ENCODE data around the gene SLIT3.

Gene SLIT3

GRCh38 chr5:169085636-169086035, 215.3 kb downstream of the SLIT3 start:
- no peak for DNase-seq

GRCh38 chr5:169085212-169085611, 215.7 kb downstream of the SLIT3 start:
- no peak for DNase-seq

DNA sequence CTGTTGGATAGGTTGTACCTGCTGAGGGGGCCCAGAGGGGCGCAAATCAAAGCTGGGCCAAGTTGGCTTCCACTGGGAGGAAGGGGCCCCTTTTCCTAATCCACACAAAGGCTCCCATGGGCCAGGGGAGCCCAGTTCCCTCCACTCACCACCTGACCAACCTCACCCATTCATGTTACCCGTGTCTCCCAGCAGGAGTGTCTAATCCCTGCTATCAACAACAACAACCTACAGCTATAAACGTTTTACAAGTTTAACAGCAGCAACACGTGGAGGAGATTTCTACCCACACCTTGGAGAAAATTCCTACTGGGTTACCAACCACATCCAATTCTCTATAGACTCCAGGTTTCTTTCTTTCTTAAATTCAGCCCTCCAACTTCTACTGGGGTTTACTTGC, 216.2 kb downstream of the SLIT3 start:
- no peak for DNase-seq

DNA sequence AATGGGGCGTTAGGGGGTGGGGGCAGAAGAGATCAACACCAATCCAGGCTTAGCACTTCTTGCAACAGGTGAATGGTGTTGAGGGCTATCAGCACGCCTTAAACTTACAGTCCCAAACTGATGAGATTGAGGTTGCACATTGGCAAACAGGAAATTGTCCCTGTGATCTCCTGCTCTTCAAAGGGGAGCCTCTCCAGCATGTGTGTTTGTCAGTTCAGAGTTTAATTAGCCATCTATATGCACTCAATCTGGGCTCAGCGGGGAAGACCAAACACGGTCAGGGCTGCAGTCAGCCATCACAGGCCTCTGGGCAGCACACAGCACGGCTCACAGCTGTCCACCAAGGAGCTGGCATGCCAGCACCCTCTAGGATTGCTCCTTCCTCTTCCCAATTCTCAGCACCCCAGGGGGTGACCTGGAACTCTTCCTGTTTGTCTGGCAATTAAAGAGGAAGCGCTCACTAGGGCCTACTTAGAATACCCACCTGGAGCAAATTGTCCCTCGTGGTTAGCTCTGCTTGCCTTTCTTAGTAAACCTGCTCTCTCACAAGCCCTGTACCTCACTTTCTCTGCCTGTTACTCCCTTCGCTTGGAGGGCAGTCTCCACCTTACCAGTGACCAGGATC, 217.4 kb downstream of the SLIT3 start:
- no peak for DNase-seq

DNA sequence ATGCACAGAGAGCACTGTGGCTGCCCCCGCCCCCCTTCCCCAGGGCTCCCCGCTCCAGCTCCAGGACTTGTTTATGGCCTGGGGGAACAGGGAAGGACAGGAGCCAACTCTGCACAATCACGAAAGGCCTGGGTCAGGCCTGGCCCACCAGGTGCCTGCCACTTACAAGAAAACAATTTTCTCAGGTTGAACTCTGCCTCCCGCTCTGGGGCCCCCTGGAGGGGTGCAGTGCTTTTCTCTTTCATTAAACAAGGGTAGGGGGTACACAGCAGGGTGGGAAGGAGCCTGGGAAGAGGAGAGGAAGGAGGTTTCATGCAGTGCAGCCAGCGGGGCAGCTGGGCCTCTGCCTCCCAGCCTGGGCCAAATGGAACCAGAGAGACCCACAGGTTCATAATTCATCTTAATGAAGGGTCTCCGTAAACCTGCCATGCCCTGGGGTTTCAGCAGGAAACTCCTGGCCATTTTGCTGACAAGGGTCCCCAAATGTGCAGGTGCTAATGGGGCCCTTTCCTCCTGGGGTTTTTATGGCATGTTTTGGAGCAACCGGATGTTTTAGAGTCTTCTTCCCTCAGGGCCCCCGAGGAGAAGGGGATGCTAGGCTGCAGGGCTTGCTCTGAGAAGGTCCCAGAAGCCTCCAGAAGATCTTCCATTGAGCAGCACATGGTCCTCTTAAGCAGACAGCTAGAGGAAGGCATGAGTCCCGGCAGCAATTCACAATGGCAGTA, 219.8 kb downstream of the SLIT3 start:
- DNase-seq, result no peak

- no peak for DNase-seq
These were observed 220.5 kb downstream of the SLIT3 start for GRCh38 chr5:169080448-169080911.

DNA sequence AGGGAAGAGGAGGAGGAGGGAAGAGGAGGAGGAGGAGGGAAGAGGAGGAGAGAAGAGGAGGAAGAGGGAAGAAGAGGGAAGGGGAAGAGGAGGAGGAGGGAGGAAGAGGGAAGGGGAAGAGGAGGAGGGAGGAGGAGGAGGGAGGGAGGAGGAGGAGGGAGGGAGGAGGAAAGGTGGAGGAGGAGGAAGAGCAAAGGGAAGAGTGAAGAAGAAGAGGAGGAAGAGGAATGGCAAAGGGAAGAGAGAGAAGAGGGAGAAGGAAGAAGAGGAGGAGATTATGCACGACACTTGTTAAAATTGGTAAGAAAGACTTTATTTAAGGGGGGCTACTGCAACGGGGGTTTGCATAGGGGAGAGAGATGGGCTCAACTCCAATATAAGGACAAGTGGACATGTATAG, 221.2 kb downstream of the SLIT3 start:
- DNase-seq, result no peak

GRCh38 chr5:169074839-169075238, 226.1 kb downstream of the SLIT3 start:
- DNase-seq, result no peak

- DNase-seq, result no peak
These were observed 228.7 kb downstream of the SLIT3 start for GRCh38 chr5:169072233-169072632.

- DNase-seq, result no peak
These were observed 230.5 kb downstream of the SLIT3 start for GRCh38 chr5:169070413-169070812.

- DNase-seq, result no peak
These were observed 233.2 kb downstream of the SLIT3 start for GRCh38 chr5:169067751-169068173.

DNA sequence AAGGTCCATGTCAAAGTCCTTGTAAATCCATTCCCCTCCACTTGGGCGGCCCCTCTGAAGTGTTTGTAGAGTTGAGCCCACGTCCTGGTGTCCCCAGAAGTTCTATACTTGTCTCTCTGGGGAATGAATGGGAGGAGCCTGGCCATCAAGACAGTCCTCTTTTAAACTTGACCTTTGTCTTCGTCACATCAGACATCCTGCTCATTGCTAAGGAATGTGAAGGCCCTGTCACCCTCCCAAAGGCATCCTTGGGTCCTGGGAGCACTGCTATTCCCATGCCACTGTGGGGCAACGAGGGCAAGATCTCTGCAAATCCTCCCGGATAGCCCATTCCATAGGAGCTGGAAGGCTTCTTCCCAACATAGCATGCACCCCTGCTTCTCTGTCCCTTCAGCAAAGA, 235.5 kb downstream of the SLIT3 start:
- DNase-seq, result no peak

GRCh38 chr5:169064093-169064492, 236.8 kb downstream of the SLIT3 start:
- peak in 3 of 56 donors; percentile 2 to 7 (median 4) for DNase-seq

- no peak for DNase-seq
These were observed 237.5 kb downstream of the SLIT3 start for GRCh38 chr5:169063316-169063953.

DNA sequence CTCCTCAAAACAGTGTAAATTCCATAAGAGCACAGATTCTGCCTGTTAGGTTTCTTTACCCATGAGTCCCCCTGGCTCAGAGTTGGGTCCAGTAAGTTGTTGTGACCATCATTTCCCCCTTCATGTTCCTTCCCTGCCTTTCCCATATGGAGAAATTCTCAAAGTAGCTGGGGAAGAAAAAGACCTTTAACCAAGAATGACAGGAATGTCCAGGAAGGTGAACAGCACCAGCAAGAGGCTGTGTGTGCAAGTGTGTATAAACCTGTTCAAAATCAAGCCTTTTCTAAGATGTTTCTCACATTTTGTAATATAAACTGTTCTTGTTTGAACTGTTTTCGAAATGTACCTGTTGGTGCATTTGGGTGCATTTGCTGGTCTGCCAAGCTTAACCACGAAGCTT, 238.2 kb downstream of the SLIT3 start:
- no peak for DNase-seq

DNA sequence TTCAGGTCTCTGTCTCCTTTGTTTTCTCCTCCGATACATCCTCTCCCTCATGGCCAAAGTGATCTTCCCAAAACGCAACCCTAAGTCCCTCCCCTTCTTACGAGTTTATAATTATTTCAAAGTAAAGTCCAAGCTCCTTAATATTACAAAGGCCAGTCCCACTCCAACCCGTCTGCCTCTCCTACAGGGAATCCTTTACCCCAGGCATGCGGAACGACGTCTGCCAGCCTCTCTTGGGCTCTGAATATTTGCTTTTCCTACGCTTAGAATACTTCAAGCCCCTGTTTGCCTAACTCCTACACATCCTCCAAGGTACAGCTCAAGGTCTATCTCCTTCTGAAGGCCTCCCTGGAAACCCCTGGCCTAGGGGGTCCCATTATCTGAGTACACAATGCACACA, 246.4 kb downstream of the SLIT3 start:
- DNase-seq, result no peak

GRCh38 chr5:169052207-169052606, 248.7 kb downstream of the SLIT3 start:
- no peak for DNase-seq

DNA sequence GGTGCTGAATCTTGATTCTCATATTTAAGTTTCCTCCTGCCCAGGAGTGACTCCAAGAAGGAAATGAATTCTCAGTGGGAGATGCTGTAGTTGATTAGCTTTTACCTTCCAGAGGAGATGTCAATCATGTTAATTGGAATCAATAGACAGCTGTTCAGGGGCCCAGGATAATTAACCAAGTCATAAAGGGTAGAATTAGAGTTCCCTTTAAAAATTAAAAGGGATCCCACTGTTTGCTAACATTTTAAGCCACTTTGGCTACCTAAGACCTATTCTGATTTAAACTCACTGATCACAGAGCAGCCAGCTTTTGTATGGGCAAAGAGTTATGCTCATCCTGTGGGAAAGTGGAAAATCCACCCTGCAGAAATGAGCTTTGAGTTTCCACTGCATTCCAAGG, 249.6 kb downstream of the SLIT3 start:
- DNase-seq, result no peak

DNA sequence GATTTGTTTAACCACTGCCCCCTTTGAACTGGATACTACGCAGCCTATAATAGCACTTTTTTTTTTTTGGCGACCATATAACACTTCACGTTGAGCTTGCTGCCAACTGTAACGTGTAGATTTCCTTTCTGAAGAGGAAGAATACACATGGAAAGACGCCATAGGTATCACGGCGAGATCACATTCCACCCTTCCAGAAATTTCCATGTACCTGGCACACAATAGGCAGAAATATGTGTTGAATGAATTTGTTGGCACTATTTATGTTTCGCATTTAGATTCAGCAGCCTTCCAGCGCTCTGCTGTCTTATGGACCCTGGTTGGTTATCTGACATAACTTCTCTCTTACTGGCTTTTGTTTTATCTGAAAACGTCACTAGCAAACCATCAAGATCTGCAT, 250.3 kb downstream of the SLIT3 start:
- DNase-seq, result no peak

- peak in 22 of 56 donors; percentile 1 to 41 (median 16) for DNase-seq
These were observed 250.8 kb downstream of the SLIT3 start for GRCh38 chr5:169050146-169050571.

DNA sequence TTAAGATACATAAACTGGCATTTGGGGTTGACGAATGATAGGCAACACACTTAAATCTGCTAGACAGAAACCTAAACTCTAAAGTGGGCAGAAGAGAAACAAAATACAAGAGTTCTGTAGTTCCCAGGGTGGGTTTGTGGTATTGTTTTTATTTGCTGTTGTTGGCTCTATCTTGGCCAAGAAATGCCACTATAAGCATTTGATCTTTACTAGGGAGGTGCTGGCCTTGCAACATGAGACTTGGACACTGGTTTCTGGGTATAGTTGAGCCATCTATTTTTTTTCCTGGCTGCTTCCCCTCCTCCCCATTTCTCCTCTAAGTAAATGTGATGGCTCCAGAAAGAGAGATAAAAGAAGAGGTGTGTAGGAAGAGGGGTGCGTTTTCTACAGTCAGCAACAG, 251.2 kb downstream of the SLIT3 start:
- no peak for DNase-seq
